ENCODE data around the gene SMIM28.

SMIM28 gene

GRCh38 chr6:138421089-138421488, 43.4 kb downstream of the SMIM28 start:
- H3K79me2 ChIP-seq (ENCODE audit: control insufficient read depth, low read length), result no peaks in the 10 kb centered on the region
- no peak for TF ChIP-seq CTCF (IDR thresholded peaks at IDR 0.05; ENCODE audit: low read depth, low read length, poor library complexity, severe bottlenecking)
- H3K27ac ChIP-seq (ENCODE audit: low read depth, low read length), result no peak overlapping the region

DNA sequence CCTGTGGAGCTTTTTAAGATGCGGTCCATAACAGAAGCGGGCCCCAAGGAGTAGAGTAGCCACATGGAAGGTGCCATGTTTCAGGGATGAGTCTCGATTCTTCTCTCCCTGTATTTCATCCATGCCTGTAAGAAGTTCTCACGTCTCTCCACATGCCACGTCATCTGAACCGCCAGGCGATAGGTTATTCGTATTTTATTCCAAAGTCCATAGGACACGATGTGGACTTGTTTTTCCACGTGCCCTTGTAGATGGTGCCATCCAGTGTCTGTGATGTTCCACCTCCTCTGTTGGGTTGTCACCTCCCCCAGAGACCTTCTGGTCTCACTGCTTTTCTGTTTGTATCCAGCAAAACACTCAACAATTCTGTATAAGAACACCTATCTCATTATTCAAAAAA, 43.9 kb downstream of the SMIM28 start:
- Histone ChIP-seq H3K4me3 (ENCODE audit: low read length) (no peak overlapping the region), H3K9me2 (replicated peaks; ENCODE audit: control insufficient read depth, low read length) (no peaks in the 10 kb centered on the region), H3K4me1 (ENCODE audit: control insufficient read depth, low read length) (no peaks in the 10 kb centered on the region), H3K36me3 (ENCODE audit: control insufficient read depth, low read length) (no peaks in the 10 kb centered on the region), H3K27me3 (ENCODE audit: control insufficient read depth, low read length) (no peaks in the 10 kb centered on the region), H3K27ac (ENCODE audit: low read depth, low read length) (no peak overlapping the region), H3K79me2 (ENCODE audit: control insufficient read depth, low read length) (no peaks in the 10 kb centered on the region), H4K20me1 (ENCODE audit: control insufficient read depth, insufficient read depth, low read depth, low read length) (no peaks in the 10 kb centered on the region), H3F3A (ENCODE audit: control insufficient read depth, insufficient read depth) (no peaks in the 10 kb centered on the region), H3K4me2 (ENCODE audit: low read length) (no peak overlapping the region), H3K9me3 (ENCODE audit: control insufficient read depth, insufficient read depth, low read length) (no peaks in the 10 kb centered on the region)
- no peak for TF ChIP-seq EZH2phosphoT487 (IDR thresholded peaks at IDR 0.05; ENCODE audit: borderline replicate concordance, low read length)
- no peak for TF ChIP-seq CTCF (IDR thresholded peaks at IDR 0.05; ENCODE audit: low read depth, low read length, poor library complexity, severe bottlenecking)

More at GRCh38 chr6:138421089-138421488, 43.4 kb downstream of the SMIM28 start:
- Histone ChIP-seq H3K36me3 (ENCODE audit: control insufficient read depth, low read length) (no peaks in the 10 kb centered on the region), H3K9me2 (replicated peaks; ENCODE audit: control insufficient read depth, low read length) (no peaks in the 10 kb centered on the region), H3K4me2 (ENCODE audit: low read length) (no peak overlapping the region), H3K4me3 (ENCODE audit: low read length) (no peak overlapping the region), H4K20me1 (ENCODE audit: control insufficient read depth, insufficient read depth, low read depth, low read length) (no peaks in the 10 kb centered on the region), H3F3A (ENCODE audit: control insufficient read depth, insufficient read depth) (no peaks in the 10 kb centered on the region), H3K4me1 (ENCODE audit: control insufficient read depth, low read length) (no peaks in the 10 kb centered on the region), H3K9me3 (ENCODE audit: control insufficient read depth, insufficient read depth, low read length) (no peaks in the 10 kb centered on the region), H3K27me3 (ENCODE audit: control insufficient read depth, low read length) (no peaks in the 10 kb centered on the region)

DNA sequence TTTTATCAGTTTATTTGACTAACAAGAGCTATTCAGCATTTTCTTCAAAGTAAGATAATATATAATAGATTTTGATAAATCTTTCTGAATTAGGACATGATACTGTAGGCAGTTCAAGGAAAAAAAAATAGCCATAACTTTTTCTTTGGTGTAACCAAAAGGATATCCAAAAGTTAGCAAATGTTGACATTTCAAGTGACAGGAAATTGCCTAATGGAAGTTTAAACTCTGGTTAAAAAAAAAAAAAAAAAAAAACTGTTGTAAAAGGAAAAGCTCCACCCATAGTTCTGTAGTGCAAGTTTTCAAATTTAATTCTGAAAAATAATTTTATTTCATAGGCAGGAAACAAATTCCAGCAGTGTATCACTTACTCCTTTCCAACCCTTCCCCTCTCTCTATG, 45.2 kb downstream of the SMIM28 start:
- Histone ChIP-seq H3K4me2 (ENCODE audit: low read length) (no peak overlapping the region), H3F3A (ENCODE audit: control insufficient read depth, insufficient read depth) (no peaks in the 10 kb centered on the region), H3K9me3 (ENCODE audit: control insufficient read depth, insufficient read depth, low read length) (no peaks in the 10 kb centered on the region), H3K4me1 (ENCODE audit: control insufficient read depth, low read length) (no peaks in the 10 kb centered on the region), H3K27ac (ENCODE audit: low read depth, low read length) (no peak overlapping the region), H3K4me3 (ENCODE audit: low read length) (no peak overlapping the region), H4K20me1 (ENCODE audit: control insufficient read depth, insufficient read depth, low read depth, low read length) (no peaks in the 10 kb centered on the region), H3K79me2 (ENCODE audit: control insufficient read depth, low read length) (no peaks in the 10 kb centered on the region), H3K36me3 (ENCODE audit: control insufficient read depth, low read length) (no peaks in the 10 kb centered on the region), H3K27me3 (ENCODE audit: control insufficient read depth, low read length) (no peaks in the 10 kb centered on the region), H3K9me2 (replicated peaks; ENCODE audit: control insufficient read depth, low read length) (no peaks in the 10 kb centered on the region)
- TF ChIP-seq EZH2phosphoT487 (IDR thresholded peaks at IDR 0.05; ENCODE audit: borderline replicate concordance, low read length), result no peak
- no peak for TF ChIP-seq CTCF (IDR thresholded peaks at IDR 0.05; ENCODE audit: low read depth, low read length, poor library complexity, severe bottlenecking)
